A549 (cell line): ENCODE results near the gene MME.

Source experiments
- CHD2 ChIP-seq: fragments of 150-350 bp; IDR thresholded peaks from 2 replicates; pipeline ENCODE4 v1.6.1; 2014; ENCODE audit warnings: low read length; ENCODE audit not compliant: partially characterized antibody
- EP300 ChIP-seq, 2 experiments: fragments of >200 bp; sonication (Bioruptor Twin); formaldehyde crosslinking; IDR thresholded peaks; 2 replicates in 1 of 2; 3 replicates in 1 of 2; pipeline ENCODE4 v1.6.1; 2016 to 2017
- ESRRA ChIP-seq: fragments of 150-350 bp; IDR thresholded peaks from 2 replicates; pipeline ENCODE4 v1.6.1; 2014; ENCODE audit warnings: mild to moderate bottlenecking, low read length, borderline replicate concordance
- FOSB ChIP-seq: fragments of 250-450 bp; sonication (Bioruptor Pico); IDR thresholded peaks from 2 replicates; pipeline ENCODE4 v1.5.0; 2020; ENCODE audit warnings: mild to moderate bottlenecking, moderate library complexity
- HDAC2 ChIP-seq: fragments of 200-600 bp; sonication (generic); IDR thresholded peaks from 2 replicates; pipeline ENCODE4 v1.6.1; 2016
- NR3C1 ChIP-seq: fragments of >200 bp; sonication (Bioruptor Twin); formaldehyde crosslinking; IDR thresholded peaks from 3 replicates; pipeline ENCODE4 v1.6.1; 2017
- POLR2A ChIP-seq: IDR thresholded peaks from 2 replicates; pipeline ENCODE4 v1.6.1; 2012; ENCODE audit warnings: mild to moderate bottlenecking, low read length
- RFX5 ChIP-seq: fragments of 450-650 bp; IDR thresholded peaks from 2 replicates; pipeline ENCODE4 v1.7.1; 2014; ENCODE audit warnings: antibody characterized with exemption, mild to moderate bottlenecking, moderate library complexity
- ZC3H11A ChIP-seq: fragments of 450-650 bp; IDR thresholded peaks from 2 replicates; pipeline ENCODE4 v1.6.1; 2014; ENCODE audit warnings: antibody characterized with exemption, mild to moderate bottlenecking
- TF ChIP-seq, protein P1 (sequence below): fragments of >200 bp; sonication (Bioruptor Twin); formaldehyde crosslinking; IDR thresholded peaks from 3 replicates; pipeline ENCODE4 v1.5.1; 2016
- TF ChIP-seq, protein P2 (sequence below): IDR thresholded peaks from 2 replicates; pipeline ENCODE4 v1.6.1; 2012

DNA sequence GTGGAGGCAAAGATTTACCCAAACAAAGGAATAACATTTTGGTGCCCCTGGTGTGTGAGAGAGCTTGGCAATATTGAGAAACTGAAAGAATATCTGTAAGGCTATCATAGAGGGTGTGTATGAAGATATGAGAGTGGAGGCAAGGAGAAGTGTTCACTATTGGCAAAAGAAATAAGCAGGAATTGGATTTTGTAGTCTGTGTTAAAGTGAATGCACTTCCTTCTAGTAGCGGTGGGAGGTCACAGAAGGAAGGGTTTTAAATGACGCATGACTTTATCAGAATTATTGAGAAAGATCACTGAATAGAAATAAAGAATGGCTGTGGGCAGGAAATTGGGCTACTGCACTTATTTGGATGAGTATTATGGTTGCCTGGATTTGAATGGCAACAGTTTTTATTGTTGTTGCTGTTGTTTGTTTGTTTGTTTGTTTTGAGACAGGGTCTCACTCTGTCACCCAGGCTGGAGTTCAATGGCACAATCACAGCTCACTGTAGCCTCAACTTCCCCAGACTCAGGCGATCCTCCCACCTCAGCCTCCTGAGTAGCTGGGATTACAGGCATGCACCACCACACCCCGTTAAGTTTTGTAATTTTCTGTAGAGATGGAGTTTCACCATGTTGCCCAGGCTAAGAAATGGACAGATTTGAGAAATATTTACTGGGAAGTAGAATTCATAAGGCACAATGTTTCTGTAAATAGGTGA is 16.3 kb downstream of the MME start:
- TF ChIP-seq, protein P1, sequence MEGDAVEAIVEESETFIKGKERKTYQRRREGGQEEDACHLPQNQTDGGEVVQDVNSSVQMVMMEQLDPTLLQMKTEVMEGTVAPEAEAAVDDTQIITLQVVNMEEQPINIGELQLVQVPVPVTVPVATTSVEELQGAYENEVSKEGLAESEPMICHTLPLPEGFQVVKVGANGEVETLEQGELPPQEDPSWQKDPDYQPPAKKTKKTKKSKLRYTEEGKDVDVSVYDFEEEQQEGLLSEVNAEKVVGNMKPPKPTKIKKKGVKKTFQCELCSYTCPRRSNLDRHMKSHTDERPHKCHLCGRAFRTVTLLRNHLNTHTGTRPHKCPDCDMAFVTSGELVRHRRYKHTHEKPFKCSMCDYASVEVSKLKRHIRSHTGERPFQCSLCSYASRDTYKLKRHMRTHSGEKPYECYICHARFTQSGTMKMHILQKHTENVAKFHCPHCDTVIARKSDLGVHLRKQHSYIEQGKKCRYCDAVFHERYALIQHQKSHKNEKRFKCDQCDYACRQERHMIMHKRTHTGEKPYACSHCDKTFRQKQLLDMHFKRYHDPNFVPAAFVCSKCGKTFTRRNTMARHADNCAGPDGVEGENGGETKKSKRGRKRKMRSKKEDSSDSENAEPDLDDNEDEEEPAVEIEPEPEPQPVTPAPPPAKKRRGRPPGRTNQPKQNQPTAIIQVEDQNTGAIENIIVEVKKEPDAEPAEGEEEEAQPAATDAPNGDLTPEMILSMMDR = no peak
- TF ChIP-seq ESRRA (no peak), EP300 (IDR thresholded peaks at IDR 0.05) (no peak), RFX5 (no peak), POLR2A (no peak), FOSB (CRISPR knock-in tag) (no peak), NR3C1 (no peak), CHD2 (no peak), HDAC2 (no peak), ZC3H11A (no peak)
- TF ChIP-seq, protein P2, sequence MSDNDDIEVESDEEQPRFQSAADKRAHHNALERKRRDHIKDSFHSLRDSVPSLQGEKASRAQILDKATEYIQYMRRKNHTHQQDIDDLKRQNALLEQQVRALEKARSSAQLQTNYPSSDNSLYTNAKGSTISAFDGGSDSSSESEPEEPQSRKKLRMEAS = no peak
